Lower lobe of right lung (tissue), 2 donors: Measurements from ENCODE around the gene ALDH9A1. TPM values are rescaled to one million over a fixed set of nuclear protein-coding genes. Genes with fewer than 3 reads are reported as not detected.
A peak's percentile ranks its signal among the peaks of the same experiment; 100 is the strongest.

ENCODE experiments used
- ATAC-seq, 2 donors: fragments of 200-7000 bp; cut with Tn5 transposase; one replicate each; pipeline ENCODE4 v1.9.1; 2020 to 2022; ENCODE audit warnings: mild to moderate bottlenecking in 2 of 2, moderate library complexity in 2 of 2
- DNase-seq: peaks from one replicate; pipeline ENCODE4 v3.0.0-alpha.2; 2020
- H3K27ac ChIP-seq: fragments of 200-600 bp; one replicate; pipeline ENCODE4 v1.8.0; 2022
- H3K27me3 ChIP-seq: fragments of 200-600 bp; one replicate; pipeline ENCODE4 v1.8.0; 2022; ENCODE audit warnings: low read depth
- H3K36me3 ChIP-seq: fragments of 200-600 bp; one replicate; pipeline ENCODE4 v1.8.0; 2022; ENCODE audit warnings: mild to moderate bottlenecking
- H3K4me1 ChIP-seq: fragments of 200-600 bp; one replicate; pipeline ENCODE4 v1.8.0; 2022
- H3K4me3 ChIP-seq: fragments of 200-600 bp; one replicate; pipeline ENCODE4 v1.8.0; 2022; ENCODE audit warnings: mild to moderate bottlenecking
- H3K9me3 ChIP-seq: fragments of 200-600 bp; one replicate; pipeline ENCODE4 v1.8.0; 2022
- CTCF ChIP-seq: fragments of 200-600 bp; IDR thresholded peaks from one replicate; pipeline ENCODE4 v1.8.0; 2022; ENCODE audit warnings: antibody characterized with exemption, mild to moderate bottlenecking
- intact Hi-C: fragments of 100-400 bp; cut with DNase I; formaldehyde crosslinking; loops from one replicate; pipeline ENCODE4 v1.11.0; 2022
- total RNA-seq: library from RNA; stranded (reverse); fragmentation: NEBNext Ultra II Directional; extraction: Animal tissue kit (Norgen Biotek cat#: 25700); gene quantifications from one replicate; pipeline ENCODE4 v1.2.1, GENCODE V29; 2021
- donor health status: DM: no; HTN: yes; CAD: no; lungs with severe emphysema.

The ALDH9A1 gene
- total RNA-seq, 1 donor from 2014 or later = 63.0 TPM

- Histone ChIP-seq H3K27me3 (no peaks in the 10 kb centered on the region), H3K27ac (no peak overlapping the region), H3K4me3 (no peak overlapping the region), H3K36me3 (peaks cover 14% of the 10 kb centered on the region), H3K9me3 (no peaks in the 10 kb centered on the region), H3K4me1 (peaks cover 78% of the 10 kb centered on the region)
- DNase-seq (no peak), ATAC-seq (no peak)
- intact Hi-C loops = no loop called here
- TF ChIP-seq CTCF = no peak
These were observed 64.0 kb downstream of the ALDH9A1 start for GRCh38 chr1:165634154-165634921.

DNA sequence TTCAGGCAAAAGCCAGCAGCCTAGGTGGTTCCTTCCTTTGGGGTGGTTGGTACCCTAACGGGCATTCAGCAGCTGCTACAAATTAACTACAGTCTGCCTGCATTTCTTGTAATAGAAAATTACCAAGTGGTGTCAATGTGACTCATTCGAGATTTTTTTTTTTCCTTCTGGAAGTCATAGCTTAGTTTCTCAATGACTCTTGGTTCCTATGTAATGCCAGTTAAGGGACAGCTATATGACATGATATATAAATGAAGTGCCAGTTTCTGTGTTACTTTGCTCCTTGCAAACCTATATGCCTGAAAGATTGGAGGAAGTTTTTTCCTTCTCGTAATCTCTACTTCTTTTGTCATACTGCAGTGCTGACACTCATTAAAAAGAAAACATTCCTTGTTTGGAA is 64.7 kb downstream of the ALDH9A1 start:
- Histone ChIP-seq H3K9me3 (no peaks in the 10 kb centered on the region), H3K27me3 (no peaks in the 10 kb centered on the region), H3K36me3 (peaks cover 10% of the 10 kb centered on the region), H3K27ac (no peak overlapping the region), H3K4me1 (peaks cover 71% of the 10 kb centered on the region), H3K4me3 (peak overlapping the region; percentile 95)
- TF ChIP-seq CTCF = no peak
- no peak for DNase-seq
- ATAC-seq = no peak
- intact Hi-C loops = no loop called here

GRCh38 chr1:165632491-165632890 is 65.9 kb downstream of the ALDH9A1 start:
- Histone ChIP-seq H3K9me3 (no peaks in the 10 kb centered on the region), H3K4me1 (peaks cover 60% of the 10 kb centered on the region), H3K27me3 (no peaks in the 10 kb centered on the region), H3K27ac (peak overlapping the region; percentile 89), H3K4me3 (peak overlapping the region; percentile 95), H3K36me3 (peaks cover 10% of the 10 kb centered on the region)
- no peak for ATAC-seq
- no peak for DNase-seq
- TF ChIP-seq CTCF = no peak
- intact Hi-C loops = no loop called here

DNA sequence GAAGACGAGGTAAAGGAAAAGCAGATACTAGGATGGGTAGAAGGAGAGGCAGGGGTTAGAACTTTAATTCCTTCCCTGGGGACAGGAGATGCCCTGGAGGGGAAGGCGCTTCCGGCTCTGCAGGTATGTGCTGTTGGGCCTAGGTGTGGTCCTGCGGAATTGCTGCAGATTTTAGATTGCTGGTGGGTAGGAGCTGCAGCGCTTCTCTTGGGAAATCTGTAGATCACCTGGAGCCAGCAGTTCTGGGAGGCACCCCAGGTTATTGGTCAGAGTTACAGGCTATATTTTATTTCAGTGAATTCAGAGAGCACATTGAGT is 66.3 kb downstream of the ALDH9A1 start:
- Histone ChIP-seq H3K36me3 (peaks cover 10% of the 10 kb centered on the region), H3K9me3 (no peaks in the 10 kb centered on the region), H3K4me1 (peaks cover 56% of the 10 kb centered on the region), H3K4me3 (peak overlapping the region; percentile 95), H3K27me3 (no peaks in the 10 kb centered on the region), H3K27ac (peak overlapping the region; percentile 89)
- intact Hi-C loops = no loop called here
- ATAC-seq (peak; percentile 0 to 2), DNase-seq (no peak)
- TF ChIP-seq CTCF = no peak

DNA sequence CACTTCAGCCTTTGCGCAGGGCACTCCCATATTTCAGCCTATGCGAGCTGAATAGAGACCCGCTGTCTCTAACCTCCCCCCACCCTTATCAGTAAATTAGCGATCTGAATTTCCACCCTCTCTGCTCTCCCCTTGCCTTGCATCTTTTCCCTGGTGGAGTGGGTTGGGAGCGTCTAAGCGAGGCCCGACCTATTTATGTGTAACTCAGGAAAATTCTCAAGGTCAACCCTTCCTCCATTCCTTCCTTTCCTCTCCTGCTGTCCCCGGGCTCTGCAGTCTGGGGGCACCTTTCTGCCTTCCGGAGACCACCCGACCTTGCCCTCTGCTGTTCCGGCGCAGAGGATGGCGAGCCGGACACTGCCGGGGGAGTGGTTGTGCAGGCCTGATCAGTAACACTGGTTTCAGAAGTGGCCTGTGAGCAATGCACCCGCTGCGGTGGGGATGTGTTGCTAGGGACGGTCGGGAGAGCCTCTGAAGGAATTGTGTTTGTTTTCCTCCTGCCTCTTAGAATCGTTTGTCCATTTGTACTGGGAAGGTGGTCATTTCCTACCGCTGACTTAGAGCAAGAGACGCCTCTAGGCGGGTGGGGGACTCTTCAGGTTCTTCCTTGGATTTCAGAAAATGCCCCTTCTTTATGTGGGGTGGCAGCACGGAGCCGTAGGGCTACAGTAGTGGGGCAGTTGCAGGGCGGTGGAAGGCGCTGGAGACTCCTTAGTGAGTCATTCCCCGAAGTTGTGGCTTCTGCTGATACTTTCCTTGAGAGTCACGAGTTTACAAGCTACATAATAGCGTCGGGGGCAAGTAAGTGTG is 66.8 kb downstream of the ALDH9A1 start:
- DNase-seq (peak; percentile 66), ATAC-seq (peak; percentile 55 to 75)
- H3K4me3 ChIP-seq = peak overlapping the region; percentile 95
- H3K27me3 ChIP-seq = no peaks in the 10 kb centered on the region
- H3K9me3 ChIP-seq = no peaks in the 10 kb centered on the region
- H3K27ac ChIP-seq = peak overlapping the region; percentile 89
- peaks cover 50% of the 10 kb centered on the region for H3K4me1 ChIP-seq
- peaks cover 10% of the 10 kb centered on the region for H3K36me3 ChIP-seq
- no peak for TF ChIP-seq CTCF
- intact Hi-C loops = no loop called here
